Measurements from ENCODE around the gene CHPF2. TPM values are rescaled to one million over a fixed set of nuclear protein-coding genes. Genes with fewer than 3 reads are reported as not detected.

Gene CHPF2
- total and polyA plus RNA-seq, 2 of the 13 experiments (the other 11 are each of a cell fraction or from before 2014, with no cell fraction given) = 15.4 to 21.5 TPM

DNA sequence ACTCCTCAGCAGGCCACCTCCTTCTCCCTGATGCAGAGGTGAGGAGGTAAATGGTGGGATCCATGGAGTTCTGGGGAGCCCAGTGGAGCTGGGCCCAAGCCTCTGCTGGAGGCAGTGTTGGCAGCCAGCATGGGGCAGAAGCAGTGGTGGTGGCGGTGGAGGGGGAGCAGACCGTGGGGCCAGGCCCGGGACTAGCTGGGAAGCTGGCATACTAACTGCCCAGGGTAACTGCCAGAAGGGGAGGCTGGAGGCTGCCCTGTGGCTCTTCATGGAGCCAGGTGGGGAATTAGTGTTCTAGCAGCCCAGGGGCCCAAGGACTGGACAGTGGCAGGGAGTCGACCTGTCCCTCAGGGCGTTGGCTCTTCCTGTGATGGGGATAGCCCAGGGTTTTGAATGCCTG is 32.3 kb downstream of the CHPF2 start:
- Histone ChIP-seq H3K27me3 (ENCODE audit: control insufficient read depth in 1 of 2, insufficient read depth in 2 of 2, low read length in 2 of 2) (peaks cover 6 to 54% of the 10 kb centered on the region in 2 experiments; a peak in 4 of 5 replicates), H3K4me3 (replicated peaks in 1 of 3; ENCODE audit: insufficient read depth in 1 of 3, low read depth in 2 of 3, low read length in 3 of 3) (no peak overlapping the region), H2AFZ (ENCODE audit: low read length) (no peak overlapping the region), H3K27ac (ENCODE audit: extremely low read length, insufficient read depth, low read length) (no peak overlapping the region), H3K36me3 (replicated peaks in 1 of 2; ENCODE audit: control insufficient read depth in 1 of 2, insufficient read depth in 2 of 2, low read length in 2 of 2) (no peaks in the 10 kb centered on the region), H3K4me2 (ENCODE audit: low read depth, low read length) (no peak overlapping the region), H3K9me3 (ENCODE audit: low read length) (no peaks in the 10 kb centered on the region), H3K9ac (ENCODE audit: insufficient read depth, low read depth, low read length) (no peak overlapping the region), H4K20me1 (ENCODE audit: insufficient read depth, low read length) (no peaks in the 10 kb centered on the region), H3K4me1 (ENCODE audit: insufficient read depth, low read length) (no peaks in the 10 kb centered on the region), H3K79me2 (ENCODE audit: insufficient read depth, low read length) (no peaks in the 10 kb centered on the region)
- in situ Hi-C loops (cut with HindIII; ENCODE audit: extremely low pct_ligation_motif_present, low pct_unique_long_range_greater_than_20kb) (no loop called here), intact Hi-C loops (cut with micrococcal nuclease; ENCODE audit: unreplicated experiment) (no loop called here)
- WGBS (ENCODE audit: low lambda C conversion rate) = 37% methylated on average over 2 of the region's 5 CpGs
- CTCF ChIA-PET (ENCODE audit: low intra/inter-chr PET ratio, low total read pairs) = no interaction called here
- ATAC-seq (no peak), FAIRE-seq (no peak), DNase-seq (ENCODE audit: low spot score) (no peak)
- POLR2A ChIA-PET = no interaction called here
- BruUV-seq (replicated peaks) = no TSS peak
- TF ChIP-seq SCMH1 (CRISPR knock-in tag; IDR thresholded peaks at IDR 0.05; ENCODE audit: borderline replicate concordance) (no peak), LCORL (IDR thresholded peaks at IDR 0.05) (no peak), LCORL (CRISPR knock-in tag; IDR thresholded peaks at IDR 0.05) (no peak), FIP1L1 (IDR thresholded peaks at IDR 0.05; ENCODE audit: borderline replicate concordance, insufficient read depth, low read depth, low read length) (no peak), EZH2 (conservative IDR thresholded peaks at IDR 0.05; ENCODE audit: low read depth, low read length) (no peak), KDM3A (CRISPR knock-in tag; IDR thresholded peaks at IDR 0.05; ENCODE audit: low read depth) (no peak), ZNF766 (CRISPR knock-in tag; IDR thresholded peaks at IDR 0.05; ENCODE audit: borderline replicate concordance) (no peak), ZNF720 (CRISPR knock-in tag; IDR thresholded peaks at IDR 0.05) (no peak), FOXO1 (CRISPR knock-in tag; IDR thresholded peaks at IDR 0.05) (no peak), DPF2 (CRISPR knock-in tag; IDR thresholded peaks at IDR 0.05; ENCODE audit: borderline replicate concordance, low read depth) (no peak), TBX3 (IDR thresholded peaks at IDR 0.05; ENCODE audit: borderline replicate concordance) (no peak), SRSF4 (IDR thresholded peaks at IDR 0.05; ENCODE audit: low read depth, low read length, poor library complexity, severe bottlenecking) (no peak), IRF2 (CRISPR knock-in tag; IDR thresholded peaks at IDR 0.05) (no peak), HOXA9 (CRISPR knock-in tag; IDR thresholded peaks at IDR 0.05; ENCODE audit: borderline replicate concordance) (no peak), SNAI1 (CRISPR knock-in tag; IDR thresholded peaks at IDR 0.05; ENCODE audit: borderline replicate concordance) (no peak)
- TF ChIP-seq, protein P1, sequence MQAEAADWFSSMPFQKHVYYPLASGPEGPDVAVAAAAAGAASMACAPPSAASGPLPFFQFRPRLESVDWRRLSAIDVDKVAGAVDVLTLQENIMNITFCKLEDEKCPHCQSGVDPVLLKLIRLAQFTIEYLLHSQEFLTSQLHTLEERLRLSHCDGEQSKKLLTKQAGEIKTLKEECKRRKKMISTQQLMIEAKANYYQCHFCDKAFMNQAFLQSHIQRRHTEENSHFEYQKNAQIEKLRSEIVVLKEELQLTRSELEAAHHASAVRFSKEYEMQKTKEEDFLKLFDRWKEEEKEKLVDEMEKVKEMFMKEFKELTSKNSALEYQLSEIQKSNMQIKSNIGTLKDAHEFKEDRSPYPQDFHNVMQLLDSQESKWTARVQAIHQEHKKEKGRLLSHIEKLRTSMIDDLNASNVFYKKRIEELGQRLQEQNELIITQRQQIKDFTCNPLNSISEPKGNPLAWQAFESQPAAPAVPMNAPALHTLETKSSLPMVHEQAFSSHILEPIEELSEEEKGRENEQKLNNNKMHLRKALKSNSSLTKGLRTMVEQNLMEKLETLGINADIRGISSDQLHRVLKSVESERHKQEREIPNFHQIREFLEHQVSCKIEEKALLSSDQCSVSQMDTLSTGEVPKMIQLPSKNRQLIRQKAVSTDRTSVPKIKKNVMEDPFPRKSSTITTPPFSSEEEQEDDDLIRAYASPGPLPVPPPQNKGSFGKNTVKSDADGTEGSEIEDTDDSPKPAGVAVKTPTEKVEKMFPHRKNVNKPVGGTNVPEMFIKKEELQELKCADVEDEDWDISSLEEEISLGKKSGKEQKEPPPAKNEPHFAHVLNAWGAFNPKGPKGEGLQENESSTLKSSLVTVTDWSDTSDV (CRISPR knock-in tag; IDR thresholded peaks at IDR 0.05) = no peak
- TF ChIP-seq, protein P2, sequence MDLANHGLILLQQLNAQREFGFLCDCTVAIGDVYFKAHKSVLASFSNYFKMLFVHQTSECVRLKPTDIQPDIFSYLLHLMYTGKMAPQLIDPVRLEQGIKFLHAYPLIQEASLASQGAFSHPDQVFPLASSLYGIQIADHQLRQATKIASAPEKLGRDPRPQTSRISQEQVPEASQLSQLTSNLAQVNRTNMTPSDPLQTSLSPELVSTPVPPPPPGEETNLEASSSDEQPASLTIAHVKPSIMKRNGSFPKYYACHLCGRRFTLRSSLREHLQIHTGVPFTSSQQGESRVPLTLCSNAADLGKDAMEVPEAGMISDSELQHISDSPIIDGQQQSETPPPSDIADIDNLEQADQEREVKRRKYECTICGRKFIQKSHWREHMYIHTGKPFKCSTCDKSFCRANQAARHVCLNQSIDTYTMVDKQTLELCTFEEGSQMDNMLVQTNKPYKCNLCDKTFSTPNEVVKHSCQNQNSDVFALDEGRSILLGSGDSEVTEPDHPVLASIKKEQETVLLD (CRISPR knock-in tag; IDR thresholded peaks at IDR 0.05; ENCODE audit: low read depth) = no peak
- TF ChIP-seq, protein P3, sequence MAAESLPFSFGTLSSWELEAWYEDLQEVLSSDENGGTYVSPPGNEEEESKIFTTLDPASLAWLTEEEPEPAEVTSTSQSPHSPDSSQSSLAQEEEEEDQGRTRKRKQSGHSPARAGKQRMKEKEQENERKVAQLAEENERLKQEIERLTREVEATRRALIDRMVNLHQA (CRISPR knock-in tag; IDR thresholded peaks at IDR 0.05) = no peak
- TF ChIP-seq, protein P4, sequence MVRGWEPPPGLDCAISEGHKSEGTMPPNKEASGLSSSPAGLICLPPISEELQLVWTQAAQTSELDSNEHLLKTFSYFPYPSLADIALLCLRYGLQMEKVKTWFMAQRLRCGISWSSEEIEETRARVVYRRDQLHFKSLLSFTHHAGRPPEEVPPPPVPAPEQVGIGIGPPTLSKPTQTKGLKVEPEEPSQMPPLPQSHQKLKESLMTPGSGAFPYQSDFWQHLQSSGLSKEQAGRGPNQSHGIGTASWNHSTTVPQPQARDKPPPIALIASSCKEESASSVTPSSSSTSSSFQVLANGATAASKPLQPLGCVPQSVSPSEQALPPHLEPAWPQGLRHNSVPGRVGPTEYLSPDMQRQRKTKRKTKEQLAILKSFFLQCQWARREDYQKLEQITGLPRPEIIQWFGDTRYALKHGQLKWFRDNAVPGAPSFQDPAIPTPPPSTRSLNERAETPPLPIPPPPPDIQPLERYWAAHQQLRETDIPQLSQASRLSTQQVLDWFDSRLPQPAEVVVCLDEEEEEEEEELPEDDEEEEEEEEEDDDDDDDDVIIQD (CRISPR knock-in tag; IDR thresholded peaks at IDR 0.05; ENCODE audit: low read depth) = no peak

Data from HepG2 (cell line).